Measurements from ENCODE around the gene GPR180. TPM values are rescaled to one million over a fixed set of nuclear protein-coding genes. Genes with fewer than 3 reads are reported as not detected.

The GPR180 gene
- polyA plus RNA-seq, 2 of the 4 experiments (the other 2 are of a cell fraction): 3.6 to 7.8 TPM

DNA sequence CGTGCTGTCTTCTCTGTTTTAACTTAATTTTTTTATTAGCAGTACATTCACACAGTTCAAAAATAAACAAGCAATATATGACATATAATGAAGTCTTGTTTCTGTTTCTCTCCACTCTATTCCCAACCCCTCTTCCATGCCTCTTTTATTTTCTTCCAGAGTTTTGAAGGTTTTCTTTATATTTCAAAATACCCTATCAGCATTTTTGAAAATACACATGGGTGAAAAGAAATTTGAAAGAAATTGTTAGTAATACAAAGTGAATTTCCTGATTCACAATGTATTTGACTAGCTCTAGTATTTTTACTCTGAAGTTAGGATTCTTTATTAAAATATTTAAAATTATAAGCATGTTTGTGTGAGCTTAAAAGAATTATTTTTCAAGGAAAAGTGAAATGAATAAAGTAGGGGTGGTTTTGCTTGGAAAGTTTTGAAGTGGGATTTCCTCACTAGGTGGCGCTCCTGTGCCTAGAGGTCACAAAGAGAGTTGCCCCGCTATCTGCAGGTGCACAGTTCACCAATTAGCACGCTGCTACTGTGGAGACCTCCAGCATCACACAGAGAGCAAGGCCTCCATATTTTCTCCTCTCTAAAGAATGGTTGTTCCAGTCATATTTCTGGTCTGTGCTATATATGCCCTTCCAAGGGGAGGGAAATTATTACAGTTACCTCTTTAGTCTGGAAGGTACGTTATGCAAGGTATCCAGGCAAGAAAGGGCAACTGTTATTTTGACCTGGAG is 73.1 kb downstream of the GPR180 start (continued):
- TF ChIP-seq, protein P1, sequence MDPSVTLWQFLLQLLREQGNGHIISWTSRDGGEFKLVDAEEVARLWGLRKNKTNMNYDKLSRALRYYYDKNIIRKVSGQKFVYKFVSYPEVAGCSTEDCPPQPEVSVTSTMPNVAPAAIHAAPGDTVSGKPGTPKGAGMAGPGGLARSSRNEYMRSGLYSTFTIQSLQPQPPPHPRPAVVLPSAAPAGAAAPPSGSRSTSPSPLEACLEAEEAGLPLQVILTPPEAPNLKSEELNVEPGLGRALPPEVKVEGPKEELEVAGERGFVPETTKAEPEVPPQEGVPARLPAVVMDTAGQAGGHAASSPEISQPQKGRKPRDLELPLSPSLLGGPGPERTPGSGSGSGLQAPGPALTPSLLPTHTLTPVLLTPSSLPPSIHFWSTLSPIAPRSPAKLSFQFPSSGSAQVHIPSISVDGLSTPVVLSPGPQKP (IDR thresholded peaks at IDR 0.05; ENCODE audit: low read depth, low read length): no peak

- Histone ChIP-seq H3K4me2 (no peak overlapping the region), H3K27ac (no peak overlapping the region), H3K4me1 (no peaks in the 10 kb centered on the region), H3K4me3 (no peak overlapping the region), H3K9me3 (no peaks in the 10 kb centered on the region)
- no peak for FAIRE-seq
- POLR2A ChIA-PET: no interaction called here
- 70% methylated on average over 2 of the region's 2 CpGs for WGBS (ENCODE audit: missing lambda C conversion rate)
- no peak for TF ChIP-seq CHD2 (IDR thresholded peaks at IDR 0.05; ENCODE audit: low read length, partially characterized antibody)
- TF ChIP-seq, protein P1 (IDR thresholded peaks at IDR 0.05; ENCODE audit: low read depth, low read length): no peak
- TF ChIP-seq HOXB13 (CRISPR knock-in tag; IDR thresholded peaks at IDR 0.05; ENCODE audit: low read depth): no peak
- no peak for TF ChIP-seq ATOH8 (CRISPR knock-in tag; IDR thresholded peaks at IDR 0.05; ENCODE audit: low read depth)
- TF ChIP-seq CHD4 (IDR thresholded peaks at IDR 0.05; ENCODE audit: borderline replicate concordance): no peak
- ATAC-seq: no peak
- DNase-seq (ENCODE audit: low read depth in 1 of 2, low spot score in 1 of 2): no peak
- CTCF ChIA-PET: interaction anchor here (0.9 to 4.6 kb wide), 2 partner anchors 478 to 727 kb away, joined by 3 to 31 read pairs; no protein-coding TSS in a partner anchor
Observed at GRCh38 chr13:94677799-94678198, 76.1 kb downstream of the GPR180 start.

DNA sequence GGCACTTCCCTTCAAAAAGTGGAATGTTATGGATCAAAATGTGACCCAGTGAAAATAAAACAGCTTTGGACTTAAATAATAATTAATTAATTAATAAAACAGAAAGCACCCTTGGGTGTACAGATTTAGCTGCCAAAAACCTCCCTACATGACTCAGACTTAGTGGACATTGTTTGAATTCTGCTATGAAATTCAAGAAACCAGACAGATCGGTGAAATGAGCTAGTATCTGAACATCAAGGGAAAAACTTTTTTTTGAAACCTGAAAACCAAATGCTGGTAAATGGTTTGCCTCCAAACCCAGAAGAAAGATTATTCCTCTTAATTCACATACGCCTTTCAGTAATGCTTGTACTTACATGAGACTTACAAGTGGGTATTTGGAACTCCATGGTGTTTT is 77.2 kb downstream of the GPR180 start:
- no peak for DNase-seq (ENCODE audit: low read depth in 1 of 2, low spot score in 1 of 2)
- Histone ChIP-seq H3K4me3 (no peak overlapping the region), H3K4me2 (no peak overlapping the region), H3K4me1 (no peaks in the 10 kb centered on the region), H3K9me3 (no peaks in the 10 kb centered on the region), H3K27ac (no peak overlapping the region)
- ChIA-PET POLR2A (no interaction called here), CTCF (interaction anchor here (0.7 to 2.2 kb wide), 5 partner anchors 16 to 477 kb away, joined by 3 to 6 read pairs (median 5); no protein-coding TSS in a partner anchor)
- TF ChIP-seq NR3C1 (IDR thresholded peaks at IDR 0.05) (no peak), MAX (IDR thresholded peaks at IDR 0.05) (no peak), CBX8 (IDR thresholded peaks at IDR 0.05) (no peak), SMC3 (IDR thresholded peaks at IDR 0.05) (no peak), FOSL2 (IDR thresholded peaks at IDR 0.05) (no peak), FOSL2 (CRISPR knock-in tag; IDR thresholded peaks at IDR 0.05) (no peak), JUN (IDR thresholded peaks at IDR 0.05) (no peak), CHD2 (IDR thresholded peaks at IDR 0.05; ENCODE audit: low read length, partially characterized antibody) (no peak), KDM1A (IDR thresholded peaks at IDR 0.05; ENCODE audit: low read depth) (no peak), BHLHE40 (IDR thresholded peaks at IDR 0.05; ENCODE audit: low read depth, low read length) (no peak), POLR2AphosphoS2 (conservative IDR thresholded peaks at IDR 0.05; ENCODE audit: low read length) (no peak), RARB (CRISPR knock-in tag; IDR thresholded peaks at IDR 0.05) (no peak), REST (IDR thresholded peaks at IDR 0.05) (no peak), BCL3 (IDR thresholded peaks at IDR 0.05) (no peak), HOXB5 (CRISPR knock-in tag; IDR thresholded peaks at IDR 0.05) (no peak), MYC (IDR thresholded peaks at IDR 0.05; ENCODE audit: borderline replicate concordance, low read length) (no peak), HEYL (CRISPR knock-in tag; IDR thresholded peaks at IDR 0.05) (no peak), EP300 (IDR thresholded peaks at IDR 0.05) (no peak), HMGXB4 (CRISPR knock-in tag; IDR thresholded peaks at IDR 0.05; ENCODE audit: borderline replicate concordance) (no peak)
- ATAC-seq: no peak
- WGBS (ENCODE audit: missing lambda C conversion rate): 51% methylated on average over 2 of the region's 2 CpGs
- FAIRE-seq: no peak
